Stimulated activated CD4-positive, alpha-beta T cell treated with anti-CD3 and anti-CD28 coated beads, TNF-alpha, amount 100 ng/mL, for 1 hour (primary cell): Measurements from ENCODE around the gene PSMG4.

Experiments used
- DNase-seq, 3 donors: peaks; one replicate each; pipeline ENCODE4 v3.0.0-alpha.2; 2020; ENCODE audit warnings: low read depth in 3 of 3, low spot score in 1 of 3

Gene PSMG4

GRCh38 chr6:3305831-3306230 is 47.1 kb downstream of the PSMG4 start:
- DNase-seq = no peak

GRCh38 chr6:3306848-3307247 is 48.1 kb downstream of the PSMG4 start:
- no peak for DNase-seq

- no peak for DNase-seq
These were observed 48.7 kb downstream of the PSMG4 start for GRCh38 chr6:3307436-3307835.

- no peak for DNase-seq
These were observed 49.4 kb downstream of the PSMG4 start for GRCh38 chr6:3308106-3308505.

- DNase-seq = no peak
These were observed 50.8 kb downstream of the PSMG4 start for GRCh38 chr6:3309391-3310050.

- DNase-seq = no peak
These were observed 51.3 kb downstream of the PSMG4 start for GRCh38 chr6:3310051-3310448.

GRCh38 chr6:3310703-3311102 is 52.0 kb downstream of the PSMG4 start:
- no peak for DNase-seq

GRCh38 chr6:3311826-3312225 is 53.1 kb downstream of the PSMG4 start:
- DNase-seq = no peak

- DNase-seq = no peak
These were observed 54.0 kb downstream of the PSMG4 start for GRCh38 chr6:3312604-3313231.

GRCh38 chr6:3314176-3314575 is 55.4 kb downstream of the PSMG4 start:
- no peak for DNase-seq

GRCh38 chr6:3314621-3315467 is 56.1 kb downstream of the PSMG4 start:
- no peak for DNase-seq

- DNase-seq = no peak
These were observed 57.1 kb downstream of the PSMG4 start for GRCh38 chr6:3315841-3316240.

- DNase-seq = no peak
These were observed 57.6 kb downstream of the PSMG4 start for GRCh38 chr6:3316331-3316730.

- no peak for DNase-seq
These were observed 58.1 kb downstream of the PSMG4 start for GRCh38 chr6:3316818-3317217.
